B cell (primary cell): ENCODE results near the gene ARR3. TPM values are rescaled to one million over a fixed set of nuclear protein-coding genes. Genes with fewer than 3 reads are reported as not detected.

Source experiments
- ATAC-seq: fragments of 200-7000 bp; cut with Tn5 transposase; one replicate; pipeline ENCODE4 v1.10.0; 2021; ENCODE audit warnings: low read depth, mild to moderate bottlenecking, moderate number of reproducible peaks, moderate library complexity
- CTCF ChIA-PET: fragments of 350-600 bp; sonication (Branson Sonifier 250); formaldehyde crosslinking; loops from one replicate; lab custom pipeline; 2021; ENCODE audit warnings: antibody characterized with exemption, inconsistent platforms; lab: Charles Lee
- POLR2A ChIA-PET: fragments of 350-600 bp; sonication (Branson Sonifier 250); formaldehyde crosslinking; loops from one replicate; lab custom pipeline; 2021; ENCODE audit warnings: antibody characterized with exemption; lab: Charles Lee
- DNase-seq: peaks from one replicate; pipeline ENCODE4 v3.0.0; 2013
- H2AFZ ChIP-seq: 2 replicates; pipeline ENCODE4 v1.6.1; 2012; ENCODE audit warnings: mild to moderate bottlenecking, low read depth, low read length; ENCODE audit not compliant: insufficient read depth, poor library complexity, severe bottlenecking
- H3K27ac ChIP-seq, 2 donors: 1 replicate in 1 of 2; 2 replicates in 1 of 2; pipeline ENCODE4 v1.5.1; 2012 to 2013; ENCODE audit warnings: low read length in 2 of 2, mild to moderate bottlenecking in 2 of 2, moderate library complexity in 1 of 2
- H3K27me3 ChIP-seq, 4 experiments: fragments of 200-600 bp in 1 of 4; sonication (generic) in 1 of 4; replicated peaks in 1 of 4; 1 replicate in 2 of 4; 2 replicates in 2 of 4; pipeline versions ENCODE4 v1.6.1 to v1.7.0; 2013 to 2016; ENCODE audit warnings: low read length in 3 of 4, mild to moderate bottlenecking in 2 of 4, mixed read lengths in 1 of 4, moderate library complexity in 1 of 4; ENCODE audit not compliant: insufficient read depth in 4 of 4, control insufficient read depth in 3 of 4; ENCODE audit errors: control extremely low read depth in 1 of 4
- H3K36me3 ChIP-seq, 2 experiments: replicated peaks in 1 of 2; 1 replicate in 1 of 2; 2 replicates in 1 of 2; pipeline versions ENCODE4 v1.6.1 to v1.7.1; 2013; ENCODE audit warnings: low read length in 1 of 2; ENCODE audit not compliant: insufficient read depth in 2 of 2, control insufficient read depth in 1 of 2; ENCODE audit errors: control extremely low read depth in 1 of 2, extremely low read depth in 1 of 2
- H3K4me1 ChIP-seq, 2 donors: fragments of 200-600 bp in 1 of 2; sonication (generic) in 1 of 2; 1 replicate in 1 of 2; 2 replicates in 1 of 2; pipeline versions ENCODE4 v1.5.1 to v1.6.1; 2013 to 2017; ENCODE audit warnings: low read length in 2 of 2; ENCODE audit not compliant: control insufficient read depth in 2 of 2, insufficient read depth in 2 of 2
- H3K4me2 ChIP-seq: replicated peaks from 2 replicates; pipeline ENCODE3; 2012; ENCODE audit warnings: mild to moderate bottlenecking, low read depth, low read length; ENCODE audit not compliant: poor library complexity, severe bottlenecking
- H3K4me3 ChIP-seq, 5 experiments: fragments of 200-600 bp in 1 of 5; sonication (generic) in 1 of 5; 1 replicate in 3 of 5; 2 replicates in 2 of 5; pipeline versions ENCODE4 v1.5.1 to v1.7.0; 2011 to 2016; ENCODE audit warnings: low read length in 4 of 5, mild to moderate bottlenecking in 4 of 5, low read depth in 2 of 5, control low read depth in 1 of 5, moderate library complexity in 1 of 5; ENCODE audit not compliant: insufficient read depth in 1 of 5; ENCODE audit errors: control extremely low read depth in 1 of 5, extremely low read depth in 1 of 5
- H3K79me2 ChIP-seq: fragments of 200-600 bp; sonication (generic); one replicate; pipeline ENCODE4 v1.6.0; 2016; ENCODE audit warnings: low read length; ENCODE audit not compliant: control insufficient read depth, insufficient read depth
- H3K9ac ChIP-seq: fragments of 200-600 bp; sonication (generic); 2 replicates; pipeline ENCODE4 v1.6.1; 2017; ENCODE audit warnings: mild to moderate bottlenecking, low read length, moderate library complexity
- H3K9me3 ChIP-seq, 3 donors: one replicate each; pipeline versions ENCODE4 v1.6.1 to v1.7.1; 2013; ENCODE audit warnings: low read length in 2 of 3; ENCODE audit not compliant: control insufficient read depth in 2 of 3, insufficient read depth in 1 of 3; ENCODE audit errors: control extremely low read depth in 1 of 3
- H4K20me1 ChIP-seq: 2 replicates; pipeline ENCODE4 v1.6.0; 2012; ENCODE audit warnings: mild to moderate bottlenecking, low read length; ENCODE audit not compliant: insufficient read depth, control insufficient read depth, poor library complexity, severe bottlenecking
- H3K27ac Mint-ChIP-seq: one replicate; pipeline ENCODE4 v1.8.0; 2021; ENCODE audit warnings: mixed read lengths
- H3K27me3 Mint-ChIP-seq: one replicate; pipeline ENCODE4 v1.8.0; 2021; ENCODE audit warnings: mixed read lengths
- H3K4me1 Mint-ChIP-seq: one replicate; pipeline ENCODE4 v1.8.0; 2021; ENCODE audit warnings: mixed read lengths
- H3K4me3 Mint-ChIP-seq: one replicate; pipeline ENCODE4 v1.8.0; 2021; ENCODE audit warnings: mixed read lengths
- H3K9me3 Mint-ChIP-seq: one replicate; pipeline ENCODE4 v1.8.0; 2022; ENCODE audit warnings: mixed read lengths; ENCODE audit not compliant: insufficient read depth
- CTCF ChIP-seq: fragments of 200-600 bp; IDR thresholded peaks from one replicate; pipeline ENCODE4 v1.8.0; 2022; ENCODE audit warnings: antibody characterized with exemption, mild to moderate bottlenecking
- EZH2 ChIP-seq: IDR thresholded peaks from 2 replicates; pipeline ENCODE4 v1.6.1; 2012; ENCODE audit warnings: borderline replicate concordance, low read depth, mild to moderate bottlenecking, moderate library complexity, low read length; ENCODE audit not compliant: insufficient read depth, poor library complexity, severe bottlenecking
- WGBS: methylation state at CpG from one replicate; pipeline ENCODE4 v1.1.5; 2013; ENCODE audit warnings: missing lambda C conversion rate; ENCODE audit not compliant: insufficient coverage; 5-methylcytosine and 5-hydroxymethylcytosine counted together
- intact Hi-C: fragments of 100-400 bp; cut with micrococcal nuclease; formaldehyde crosslinking; loops from one replicate; pipeline ENCODE4 v1.10.0; 2022
- polyA plus RNA-seq: library from polyadenylated mRNA; depleted of rRNA; stranded (reverse); fragments of >200 nt; gene quantifications from 2 replicates; pipeline ENCODE4 v1.2.3, GENCODE V29; 2012
- total RNA-seq, 2 donors: library from RNA; stranded (reverse); fragments of 120-200 nt in 1 of 2; gene quantifications; 1 replicate in 1 of 2; 2 replicates in 1 of 2; pipeline versions ENCODE4 v1.2.3 to v1.2.4, GENCODE V29; 2013 to 2022

The ARR3 gene
- total and polyA plus RNA-seq, 2 donors (not counting 1 experiment from before 2014, with no cell fraction given): not detected

- Mint-ChIP-seq H3K27me3 (no peaks in the 10 kb centered on the region), H3K9me3 (no peaks in the 10 kb centered on the region), H3K4me1 (no peaks in the 10 kb centered on the region), H3K27ac (no peak overlapping the region), H3K4me3 (no peak overlapping the region)
- ATAC-seq (no peak), DNase-seq (no peak)
- Histone ChIP-seq H3K79me2 (no peaks in the 10 kb centered on the region), H3K4me3 (no peak overlapping the region), H3K9ac (no peak overlapping the region), H3K27ac (no peak overlapping the region), H3K4me2 (no peak overlapping the region), H2AFZ (no peak overlapping the region), H3K36me3 (peaks cover 0 to 3% of the 10 kb centered on the region in 2 experiments), H3K9me3 (no peaks in the 10 kb centered on the region), H3K4me1 (no peaks in the 10 kb centered on the region), H3K27me3 (no peaks in the 10 kb centered on the region), H4K20me1 (no peaks in the 10 kb centered on the region)
- POLR2A ChIA-PET: no interaction called here
- CTCF ChIA-PET: no interaction called here
- TF ChIP-seq CTCF: no peak
- intact Hi-C loops: no loop called here
- no CpG with 5 or more reads among the region's 3 CpGs for WGBS
These were observed 10.9 kb downstream of the ARR3 start for GRCh38 chrX:70279081-70279480.

GRCh38 chrX:70280573-70280972, 12.4 kb downstream of the ARR3 start:
- TF ChIP-seq EZH2 (no peak), CTCF (no peak)
- H3K27me3 Mint-ChIP-seq: no peaks in the 10 kb centered on the region
- no peaks in the 10 kb centered on the region for H3K4me1 ChIP-seq

More at GRCh38 chrX:70280573-70280972, 12.4 kb downstream of the ARR3 start:
- no peaks in the 10 kb centered on the region for H3K9me3 ChIP-seq
- no peak overlapping the region for H3K4me3 ChIP-seq
- H3K4me2 ChIP-seq: no peak overlapping the region
- no peaks in the 10 kb centered on the region for H4K20me1 ChIP-seq
- Mint-ChIP-seq H3K4me3 (no peak overlapping the region), H3K9me3 (no peaks in the 10 kb centered on the region), H3K27ac (no peak overlapping the region), H3K4me1 (no peaks in the 10 kb centered on the region)
- ATAC-seq (no peak), DNase-seq (no peak)
- H3K79me2 ChIP-seq: no peaks in the 10 kb centered on the region
- no peaks in the 10 kb centered on the region for H3K27me3 ChIP-seq
- ChIA-PET CTCF (no interaction called here), POLR2A (no interaction called here)
- 100% methylated on average over 3 of the region's 3 CpGs for WGBS
- H3K9ac ChIP-seq: no peak overlapping the region
- peaks cover 0 to 3% of the 10 kb centered on the region in 2 experiments for H3K36me3 ChIP-seq
- no peak overlapping the region for H3K27ac ChIP-seq
- H2AFZ ChIP-seq: no peak overlapping the region
- intact Hi-C loops: loop anchor here (10.0 kb wide), 1 partner anchor 146 kb away; the partner anchor contains the start of gene IGBP1
